ENCODE results near the gene PDXK.

PDXK gene

GRCh38 chr21:43793243-43793642 lies 74.3 kb downstream of the PDXK start:
- no peaks in the 10 kb centered on the region for H3K27me3 ChIP-seq (ENCODE audit: low read length)
- no peaks in the 10 kb centered on the region for H3K9me3 ChIP-seq (ENCODE audit: insufficient read depth, low read length)
- H3K9ac ChIP-seq (ENCODE audit: low read length) = no peak overlapping the region
- no peaks in the 10 kb centered on the region for H3K9me2 ChIP-seq (replicated peaks; ENCODE audit: insufficient read depth, low read length)
- no peaks in the 10 kb centered on the region for H3F3A ChIP-seq (ENCODE audit: insufficient read depth)
- no peak overlapping the region for H3K4me3 ChIP-seq (ENCODE audit: insufficient read depth, low read length, poor library complexity, severe bottlenecking)
- no peak for TF ChIP-seq CTCF (IDR thresholded peaks at IDR 0.05; ENCODE audit: insufficient read depth, low read length, poor library complexity, severe bottlenecking)
- TF ChIP-seq EZH2phosphoT487 (conservative IDR thresholded peaks at IDR 0.05; ENCODE audit: low read length) = no peak
- H3K4me2 ChIP-seq (ENCODE audit: low read depth, low read length, poor library complexity, severe bottlenecking) = no peak overlapping the region
- no peak overlapping the region for H3K27ac ChIP-seq (ENCODE audit: low read depth, low read length)
- H2AFZ ChIP-seq (ENCODE audit: low read depth, low read length, severe bottlenecking) = no peak overlapping the region
- no peaks in the 10 kb centered on the region; the same call in 1 of the 2 replicates for H4K20me1 ChIP-seq (ENCODE audit: low read depth, low read length)
- peaks cover 40% of the 10 kb centered on the region for H3K79me2 ChIP-seq (ENCODE audit: insufficient read depth, low read length)
- H3K36me3 ChIP-seq (ENCODE audit: low read length) = no peaks in the 10 kb centered on the region; the same call in 1 of the 2 replicates

GRCh38 chr21:43794311-43794710 lies 75.4 kb downstream of the PDXK start:
- no peak overlapping the region for H3K4me3 ChIP-seq (ENCODE audit: insufficient read depth, low read length, poor library complexity, severe bottlenecking)
- no peaks in the 10 kb centered on the region for H3K27me3 ChIP-seq (ENCODE audit: low read length)
- H3K9ac ChIP-seq (ENCODE audit: low read length) = no peak overlapping the region
- no peak overlapping the region for H3K27ac ChIP-seq (ENCODE audit: low read depth, low read length)
- H3K4me2 ChIP-seq (ENCODE audit: low read depth, low read length, poor library complexity, severe bottlenecking) = no peak overlapping the region
- H2AFZ ChIP-seq (ENCODE audit: low read depth, low read length, severe bottlenecking) = no peak overlapping the region
- no peaks in the 10 kb centered on the region for H3K9me3 ChIP-seq (ENCODE audit: insufficient read depth, low read length)
- TF ChIP-seq EZH2phosphoT487 (conservative IDR thresholded peaks at IDR 0.05; ENCODE audit: low read length) = no peak
- no peak for TF ChIP-seq CTCF (IDR thresholded peaks at IDR 0.05; ENCODE audit: insufficient read depth, low read length, poor library complexity, severe bottlenecking)
- H3K36me3 ChIP-seq (ENCODE audit: low read length) = no peaks in the 10 kb centered on the region; the same call in 1 of the 2 replicates
- no peaks in the 10 kb centered on the region; the same call in 1 of the 2 replicates for H4K20me1 ChIP-seq (ENCODE audit: low read depth, low read length)
- no peaks in the 10 kb centered on the region for H3F3A ChIP-seq (ENCODE audit: insufficient read depth)
- H3K9me2 ChIP-seq (replicated peaks; ENCODE audit: insufficient read depth, low read length) = no peaks in the 10 kb centered on the region
- peaks cover 40% of the 10 kb centered on the region for H3K79me2 ChIP-seq (ENCODE audit: insufficient read depth, low read length)

DNA sequence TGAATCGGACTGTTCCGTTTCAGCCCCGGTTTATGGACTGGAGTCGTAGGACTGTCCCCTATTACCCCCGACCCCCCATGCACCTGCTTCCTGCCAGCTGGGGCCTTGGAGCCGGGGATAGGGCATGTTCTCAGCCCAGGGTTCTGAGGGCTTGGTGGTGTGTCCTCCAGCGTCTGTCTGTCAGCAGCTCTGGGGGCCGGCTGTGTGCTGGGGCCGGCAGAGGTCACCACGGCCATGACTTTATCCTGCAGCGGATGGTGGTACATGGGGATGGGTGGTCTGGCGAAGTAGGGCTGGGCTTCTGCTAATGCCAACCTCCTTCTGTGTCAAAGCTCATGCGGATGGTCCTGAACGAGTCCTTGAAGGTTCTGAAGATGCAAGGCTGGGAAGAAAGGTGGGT lies 75.9 kb downstream of the PDXK start:
- H3K27me3 ChIP-seq (ENCODE audit: low read length) = no peaks in the 10 kb centered on the region
- no peaks in the 10 kb centered on the region; the same call in 1 of the 2 replicates for H4K20me1 ChIP-seq (ENCODE audit: low read depth, low read length)
- H3K9me2 ChIP-seq (replicated peaks; ENCODE audit: insufficient read depth, low read length) = no peaks in the 10 kb centered on the region
- H3K27ac ChIP-seq (ENCODE audit: low read depth, low read length) = no peak overlapping the region
- no peaks in the 10 kb centered on the region; the same call in 1 of the 2 replicates for H3K36me3 ChIP-seq (ENCODE audit: low read length)
- no peak for TF ChIP-seq EZH2phosphoT487 (conservative IDR thresholded peaks at IDR 0.05; ENCODE audit: low read length)
- TF ChIP-seq CTCF (IDR thresholded peaks at IDR 0.05; ENCODE audit: insufficient read depth, low read length, poor library complexity, severe bottlenecking) = no peak
- H3K9me3 ChIP-seq (ENCODE audit: insufficient read depth, low read length) = no peaks in the 10 kb centered on the region
- H2AFZ ChIP-seq (ENCODE audit: low read depth, low read length, severe bottlenecking) = no peak overlapping the region
- peaks cover 35% of the 10 kb centered on the region for H3K79me2 ChIP-seq (ENCODE audit: insufficient read depth, low read length)
- no peak overlapping the region for H3K9ac ChIP-seq (ENCODE audit: low read length)
- no peak overlapping the region for H3K4me2 ChIP-seq (ENCODE audit: low read depth, low read length, poor library complexity, severe bottlenecking)
- no peaks in the 10 kb centered on the region for H3F3A ChIP-seq (ENCODE audit: insufficient read depth)
- H3K4me3 ChIP-seq (ENCODE audit: insufficient read depth, low read length, poor library complexity, severe bottlenecking) = no peak overlapping the region
